Thymus (tissue), 11 donors: ENCODE results near the gene TFIP11. TPM values are rescaled to one million over a fixed set of nuclear protein-coding genes. Genes with fewer than 3 reads are reported as not detected.

Source experiments
- DNase-seq, 9 donors: peaks; one replicate each; pipeline ENCODE4 v3.0.0-alpha.2; 2013; ENCODE audit warnings: low spot score in 9 of 9, low read depth in 6 of 9, missing footprints in 1 of 9
- H3K27ac ChIP-seq, 2 donors: one replicate each; pipeline ENCODE4 v1.5.1; 2013; ENCODE audit warnings: control low read depth in 1 of 2, low read depth in 1 of 2, low read length in 1 of 2, mild to moderate bottlenecking in 1 of 2, moderate library complexity in 1 of 2
- H3K27me3 ChIP-seq, 2 donors: one replicate each; pipeline ENCODE4 v1.5.1; 2013; ENCODE audit warnings: low read length in 1 of 2; ENCODE audit not compliant: control insufficient read depth in 2 of 2, insufficient read depth in 1 of 2
- H3K36me3 ChIP-seq, 2 donors: one replicate each; pipeline ENCODE4 v1.5.1; 2013; ENCODE audit warnings: low read length in 1 of 2, mild to moderate bottlenecking in 1 of 2, moderate library complexity in 1 of 2; ENCODE audit not compliant: control insufficient read depth in 2 of 2, insufficient read depth in 2 of 2
- H3K4me1 ChIP-seq, 2 donors: one replicate each; pipeline ENCODE4 v1.5.1; 2013; ENCODE audit warnings: low read length in 2 of 2; ENCODE audit not compliant: control insufficient read depth in 2 of 2, insufficient read depth in 2 of 2
- H3K4me3 ChIP-seq, 2 donors: one replicate each; pipeline ENCODE4 v1.5.1; 2013; ENCODE audit warnings: low read length in 2 of 2, control low read depth in 1 of 2, mild to moderate bottlenecking in 1 of 2
- H3K9me3 ChIP-seq, 2 donors: one replicate each; pipeline ENCODE4 v1.5.1; 2013; ENCODE audit warnings: low read length in 1 of 2, mild to moderate bottlenecking in 1 of 2; ENCODE audit not compliant: control insufficient read depth in 2 of 2, insufficient read depth in 1 of 2
- WGBS: extraction: QIAGEN DNeasy Blood & Tissue Kit; methylation state at CpG from one replicate; pipeline ENCODE4 v1.1.7; 2013; 5-methylcytosine and 5-hydroxymethylcytosine counted together
- polyA plus RNA-seq: library from polyadenylated mRNA; stranded (reverse); fragments of 200-250 nt; gene quantifications from one replicate; pipeline ENCODE4 v1.2.3, GENCODE V29; 2013
- total RNA-seq: library from RNA; stranded (reverse); fragments of 120-200 nt; gene quantifications from one replicate; pipeline ENCODE4 v1.2.4, GENCODE V29; 2013
- donor health status: healthy.

The TFIP11 gene
- total and polyA plus RNA-seq, 2 donors = 32.9 to 39.6 TPM

GRCh38 chr22:26446808-26447515 lies 65.3 kb downstream of the TFIP11 start:
- WGBS = 93% methylated on average over 17 of the region's 17 CpGs
- H3K27ac ChIP-seq = no peak overlapping the region
- no peaks in the 10 kb centered on the region for H3K9me3 ChIP-seq
- DNase-seq = no peak
- H3K4me3 ChIP-seq = no peak overlapping the region
- H3K36me3 ChIP-seq = peaks cover 14 to 25% of the 10 kb centered on the region in 2 donors
- no peaks in the 10 kb centered on the region for H3K27me3 ChIP-seq
- H3K4me1 ChIP-seq = no peaks in the 10 kb centered on the region

- WGBS = 93% methylated on average over 15 of the region's 15 CpGs
Measured at GRCh38 chr22:26445577-26446275, 66.5 kb downstream of the TFIP11 start.

GRCh38 chr22:26444777-26445176 lies 67.5 kb downstream of the TFIP11 start:
- H3K4me3 ChIP-seq = no peak overlapping the region
- H3K36me3 ChIP-seq = peaks cover 0 to 4% of the 10 kb centered on the region in 2 donors
- H3K4me1 ChIP-seq = no peaks in the 10 kb centered on the region
- H3K27me3 ChIP-seq = no peaks in the 10 kb centered on the region
- 90% methylated on average over 8 of the region's 8 CpGs for WGBS
- no peak overlapping the region for H3K27ac ChIP-seq
- no peaks in the 10 kb centered on the region for H3K9me3 ChIP-seq
- no peak for DNase-seq

More at GRCh38 chr22:26445577-26446275, 66.5 kb downstream of the TFIP11 start:
- Histone ChIP-seq H3K27me3 (no peaks in the 10 kb centered on the region), H3K4me1 (no peaks in the 10 kb centered on the region), H3K9me3 (no peaks in the 10 kb centered on the region), H3K36me3 (peaks cover 2 to 14% of the 10 kb centered on the region in 2 donors), H3K4me3 (no peak overlapping the region), H3K27ac (no peak overlapping the region)
- DNase-seq = no peak

GRCh38 chr22:26443901-26444690 lies 68.2 kb downstream of the TFIP11 start:
- no peaks in the 10 kb centered on the region for H3K4me1 ChIP-seq

GRCh38 chr22:26442086-26442756 lies 70.1 kb downstream of the TFIP11 start:
- 66% methylated on average over 4 of the region's 4 CpGs for WGBS
- no peaks in the 10 kb centered on the region for H3K4me1 ChIP-seq
- H3K9me3 ChIP-seq = no peaks in the 10 kb centered on the region
- no peaks in the 10 kb centered on the region for H3K36me3 ChIP-seq
- H3K27me3 ChIP-seq = no peaks in the 10 kb centered on the region
- H3K27ac ChIP-seq = no peak overlapping the region
- no peak for DNase-seq
- H3K4me3 ChIP-seq = no peak overlapping the region

More at GRCh38 chr22:26443901-26444690, 68.2 kb downstream of the TFIP11 start:
- DNase-seq = no peak
- Histone ChIP-seq H3K9me3 (no peaks in the 10 kb centered on the region), H3K27me3 (no peaks in the 10 kb centered on the region), H3K36me3 (no peaks in the 10 kb centered on the region), H3K27ac (no peak overlapping the region), H3K4me3 (no peak overlapping the region)
- 97% methylated on average over 16 of the region's 16 CpGs for WGBS

Other genes starting within 250 kb of the TFIP11 start
- 2.1 TPM for gene ASPHD2, start 83.2 kb downstream of the TFIP11 start, total RNA-seq
- gene ASPHD2, start 83.2 kb downstream of the TFIP11 start, polyA plus RNA-seq = 2.9 TPM
- gene HPS4, start 28.7 kb downstream of the TFIP11 start, total RNA-seq = 20.6 TPM
- gene HPS4, start 28.7 kb downstream of the TFIP11 start, polyA plus RNA-seq = 32.2 TPM
- gene SRRD, start 28.6 kb downstream of the TFIP11 start, total RNA-seq = 18.3 TPM
- 18.5 TPM for gene SRRD, start 28.6 kb downstream of the TFIP11 start, polyA plus RNA-seq
- 17.0 TPM for gene TPST2, start 77.7 kb upstream of the TFIP11 start, total RNA-seq
- gene TPST2, start 77.7 kb upstream of the TFIP11 start, polyA plus RNA-seq = 20.3 TPM
- 0.85 TPM for gene CRYBB1, start 105.6 kb upstream of the TFIP11 start, total RNA-seq
- 1.7 TPM for gene CRYBB1, start 105.6 kb upstream of the TFIP11 start, polyA plus RNA-seq
- gene CRYBA4, start 109.5 kb upstream of the TFIP11 start, total RNA-seq = 0.47 TPM
- 1.6 TPM for gene CRYBA4, start 109.5 kb upstream of the TFIP11 start, polyA plus RNA-seq
- gene MIAT, start 145.1 kb upstream of the TFIP11 start, total RNA-seq = 1.1 TPM
- gene MIAT, start 145.1 kb upstream of the TFIP11 start, polyA plus RNA-seq = 2.9 TPM